Activated T-cell treated with anti-CD3 and anti-CD28 coated beads, Interleukin-2, amount 50 U/mL, for 24 hours (primary cell): ENCODE results near the gene SFT2D2.

Experiments
- DNase-seq: peaks from one replicate; pipeline ENCODE4 v3.0.0-alpha.2; 2020
- H3K27ac Mint-ChIP-seq: 2 replicates; pipeline ENCODE4 v1.8.0; 2020; ENCODE audit warnings: mild to moderate bottlenecking, mixed read lengths
- H3K27me3 Mint-ChIP-seq: 2 replicates; pipeline ENCODE4 v1.8.0; 2020; ENCODE audit warnings: mixed read lengths
- H3K36me3 Mint-ChIP-seq: 2 replicates; pipeline ENCODE4 v1.8.0; 2020; ENCODE audit warnings: low read depth, mixed read lengths
- H3K4me1 Mint-ChIP-seq: 2 replicates; pipeline ENCODE4 v1.8.0; 2020; ENCODE audit warnings: low read depth, mixed read lengths
- H3K4me3 Mint-ChIP-seq: 2 replicates; pipeline ENCODE4 v1.8.0; 2020; ENCODE audit warnings: mild to moderate bottlenecking, moderate library complexity, mixed read lengths
- H3K9me3 Mint-ChIP-seq: 2 replicates; pipeline ENCODE4 v1.8.0; 2020; ENCODE audit warnings: mixed read lengths

The SFT2D2 gene

DNA sequence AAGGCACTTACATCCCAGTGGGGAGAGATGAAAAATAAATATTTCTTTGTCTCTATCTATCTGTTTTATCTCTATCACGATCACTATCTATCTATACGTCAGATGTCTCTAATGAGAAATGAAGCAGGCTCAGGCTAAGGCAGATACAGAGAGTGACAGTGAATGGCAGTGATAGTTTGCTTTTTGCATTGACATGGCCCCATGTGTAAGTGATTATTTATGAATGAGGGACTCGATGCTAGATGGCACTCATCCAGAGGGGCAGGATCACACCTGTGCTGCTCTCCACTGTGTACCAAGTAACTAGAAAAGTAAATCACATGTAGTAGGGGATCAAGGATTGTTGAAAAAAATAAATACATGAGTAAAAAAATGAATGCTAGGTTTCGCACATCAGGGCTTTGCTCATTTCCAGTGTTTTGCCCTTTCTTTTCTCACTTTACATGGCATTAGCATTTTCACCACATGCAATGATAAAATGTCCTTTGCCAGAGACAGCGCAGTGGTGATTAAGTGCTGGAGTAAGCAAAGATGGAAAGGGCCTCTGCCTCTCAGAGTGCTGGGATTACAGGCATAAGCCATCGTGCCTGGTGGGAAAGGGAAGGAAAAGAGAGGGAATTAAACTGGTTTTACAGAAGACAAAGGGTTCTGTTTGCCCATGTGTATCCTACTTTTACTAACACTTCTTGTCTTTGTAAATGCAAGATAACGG lies 71.4 kb downstream of the SFT2D2 start:
- H3K27ac Mint-ChIP-seq: no peak overlapping the region
- H3K9me3 Mint-ChIP-seq: no peaks in the 10 kb centered on the region
- H3K36me3 Mint-ChIP-seq: no peaks in the 10 kb centered on the region
- DNase-seq: no peak
- H3K4me1 Mint-ChIP-seq: no peaks in the 10 kb centered on the region
- H3K4me3 Mint-ChIP-seq: no peak overlapping the region
- no peaks in the 10 kb centered on the region for H3K27me3 Mint-ChIP-seq

DNA sequence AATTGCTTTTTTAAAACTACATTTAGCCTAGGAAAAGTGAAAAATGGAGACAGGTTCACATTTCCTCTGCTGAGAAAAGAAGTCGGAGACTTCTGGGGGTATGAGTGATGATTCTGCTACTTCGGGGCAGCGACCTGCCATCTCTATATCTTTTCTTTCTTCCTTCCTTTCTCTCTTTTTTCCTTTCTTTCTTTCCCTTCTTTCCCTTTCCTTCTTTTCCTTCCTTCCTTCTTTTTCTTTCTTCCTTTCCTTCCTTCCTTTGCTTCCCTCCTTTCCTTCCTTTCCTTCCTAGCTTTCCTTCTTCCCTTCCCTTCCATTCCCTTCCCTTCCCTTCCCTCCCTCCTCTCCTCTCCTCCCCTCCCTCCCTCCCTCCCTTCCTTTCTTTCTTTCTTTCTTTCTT lies 72.6 kb downstream of the SFT2D2 start:
- no peak for DNase-seq
- no peak overlapping the region for H3K27ac Mint-ChIP-seq
- no peaks in the 10 kb centered on the region for H3K27me3 Mint-ChIP-seq
- H3K4me1 Mint-ChIP-seq: no peaks in the 10 kb centered on the region
- no peaks in the 10 kb centered on the region for H3K36me3 Mint-ChIP-seq
- no peak overlapping the region for H3K4me3 Mint-ChIP-seq
- H3K9me3 Mint-ChIP-seq: no peaks in the 10 kb centered on the region

DNA sequence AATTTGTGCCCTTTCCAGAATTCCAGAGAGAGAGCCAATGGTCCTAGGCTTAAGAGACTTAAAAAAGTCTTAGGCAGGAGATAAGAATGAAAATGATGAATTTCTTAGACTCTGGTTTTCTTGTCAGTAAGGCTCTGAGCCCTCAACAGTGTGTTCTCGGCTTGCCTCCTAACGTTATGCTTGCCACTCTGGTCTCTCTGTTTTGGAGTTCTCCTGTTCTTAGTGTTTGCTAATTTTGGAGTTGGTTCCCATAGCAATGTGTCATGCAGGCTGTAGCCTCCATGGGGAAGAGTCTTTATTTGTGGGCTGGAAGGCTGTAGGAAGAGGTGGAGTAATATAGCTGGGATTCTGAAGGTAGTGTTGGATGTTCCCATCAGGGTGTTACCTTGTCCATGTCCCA lies 74.8 kb downstream of the SFT2D2 start:
- H3K27ac Mint-ChIP-seq: no peak overlapping the region
- no peaks in the 10 kb centered on the region for H3K4me1 Mint-ChIP-seq
- H3K9me3 Mint-ChIP-seq: no peaks in the 10 kb centered on the region
- H3K4me3 Mint-ChIP-seq: no peak overlapping the region
- H3K27me3 Mint-ChIP-seq: no peaks in the 10 kb centered on the region
- no peaks in the 10 kb centered on the region for H3K36me3 Mint-ChIP-seq
- DNase-seq: no peak

DNA sequence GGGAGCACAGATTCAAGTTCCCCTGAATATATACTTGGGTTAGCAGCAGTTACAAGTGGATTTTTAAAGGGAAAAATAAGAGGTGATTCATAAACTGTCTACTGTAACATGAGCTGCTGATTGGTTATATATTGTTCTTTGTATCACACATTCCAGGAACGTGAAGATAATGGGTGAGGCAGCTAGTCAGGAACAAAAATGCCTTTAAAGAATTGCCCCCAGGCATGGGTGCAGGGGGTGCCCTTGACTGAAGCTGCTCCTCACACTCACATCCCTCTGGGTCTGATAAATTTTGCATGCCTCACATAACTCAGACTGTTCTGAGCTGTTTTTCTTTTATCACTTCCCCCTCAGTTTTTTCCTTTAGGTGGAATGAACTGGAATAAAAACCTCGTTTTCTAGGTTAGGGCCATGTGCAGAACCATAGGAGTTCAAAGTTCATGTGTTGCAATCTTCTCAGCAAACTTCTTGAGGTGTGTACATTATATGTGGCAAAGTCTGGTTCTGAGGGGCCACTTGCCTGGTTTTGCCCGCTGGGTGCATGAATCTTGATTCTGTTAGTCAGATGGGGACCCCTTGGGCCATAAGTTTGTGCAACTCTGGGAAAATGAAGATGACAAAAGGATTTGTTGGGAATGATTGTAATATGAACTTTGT lies 76.0 kb downstream of the SFT2D2 start:
- H3K27me3 Mint-ChIP-seq: no peaks in the 10 kb centered on the region
- DNase-seq: no peak
- H3K27ac Mint-ChIP-seq: no peak overlapping the region
- H3K4me1 Mint-ChIP-seq: no peaks in the 10 kb centered on the region
- H3K4me3 Mint-ChIP-seq: no peak overlapping the region
- no peaks in the 10 kb centered on the region for H3K36me3 Mint-ChIP-seq
- no peaks in the 10 kb centered on the region for H3K9me3 Mint-ChIP-seq
